GM10847 (cell line): ENCODE data around the gene ARHGEF9.
A peak's percentile ranks its signal among the peaks of the same experiment; 100 is the strongest.

Experiments used
- POLR2A ChIP-seq: IDR thresholded peaks from 2 replicates; pipeline ENCODE4 v1.6.1; 2011; ENCODE audit not compliant: insufficient read length; ENCODE audit errors: extremely low read depth

ARHGEF9 gene

DNA sequence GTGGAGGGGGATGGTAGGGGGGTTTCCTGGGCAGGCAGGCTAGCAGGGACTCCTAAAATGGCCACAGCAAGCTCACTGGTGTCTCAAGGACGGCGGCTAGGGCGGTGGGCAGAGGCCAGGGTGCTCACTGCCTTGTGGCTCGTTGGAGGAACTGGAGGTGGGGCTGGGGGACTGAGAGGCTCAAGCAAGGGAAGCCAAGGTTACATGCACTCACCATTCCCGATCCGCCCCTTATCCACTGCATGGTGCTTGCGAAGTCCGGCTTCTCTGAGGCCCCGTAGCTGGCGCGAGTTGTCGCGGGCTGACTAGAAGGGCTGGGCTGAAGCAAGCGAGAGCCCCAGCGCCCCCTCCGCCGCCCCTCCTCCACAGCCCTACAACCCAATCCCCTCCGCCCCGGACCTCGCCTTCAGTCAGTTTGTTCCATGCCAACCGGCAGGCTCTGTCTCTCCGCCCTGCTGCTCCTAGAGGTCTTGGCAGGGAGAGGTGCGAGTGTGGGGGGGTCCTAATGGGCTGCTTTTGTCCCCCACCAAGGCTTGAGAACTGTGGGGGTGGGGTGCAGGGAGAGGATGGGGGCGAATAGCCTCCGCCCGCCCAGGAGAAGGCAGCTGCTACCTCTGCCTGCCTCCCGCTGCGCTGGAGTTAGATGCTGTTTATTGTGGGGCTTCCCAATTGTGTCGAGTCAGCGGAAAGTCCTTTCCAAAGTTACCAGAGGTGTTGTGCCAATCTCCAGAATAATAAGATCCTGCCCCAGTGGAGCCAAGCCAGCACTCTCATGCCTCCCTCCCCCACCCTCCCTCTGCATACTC is at the start of gene ARHGEF9:
TSS of gene ARHGEF9 (minus strand) at position 313 of the 806 bp plus-strand sequence. CDS start at position 244, 69 bp downstream.
- no peak for TF ChIP-seq POLR2A

DNA sequence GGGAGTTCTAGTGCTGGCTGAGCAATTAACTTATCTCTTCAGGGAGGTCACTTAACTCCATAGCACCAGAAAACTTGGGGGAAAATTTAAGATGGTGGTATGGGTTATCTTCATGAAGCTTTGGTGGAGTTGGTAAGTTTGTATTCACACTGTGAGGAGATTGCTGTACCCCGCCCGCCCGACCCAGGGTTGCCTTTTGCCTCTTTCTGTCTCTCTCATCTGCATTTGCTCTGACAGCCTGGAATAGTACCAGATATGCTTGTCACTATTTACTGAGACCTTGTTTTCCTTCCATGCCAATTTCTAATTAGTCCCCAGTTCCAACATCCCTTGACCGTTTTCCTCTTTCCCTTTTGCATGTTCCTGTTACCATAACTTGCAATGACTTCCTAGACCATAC is 33.1 kb upstream of the ARHGEF9 start:
- no peak for TF ChIP-seq POLR2A

DNA sequence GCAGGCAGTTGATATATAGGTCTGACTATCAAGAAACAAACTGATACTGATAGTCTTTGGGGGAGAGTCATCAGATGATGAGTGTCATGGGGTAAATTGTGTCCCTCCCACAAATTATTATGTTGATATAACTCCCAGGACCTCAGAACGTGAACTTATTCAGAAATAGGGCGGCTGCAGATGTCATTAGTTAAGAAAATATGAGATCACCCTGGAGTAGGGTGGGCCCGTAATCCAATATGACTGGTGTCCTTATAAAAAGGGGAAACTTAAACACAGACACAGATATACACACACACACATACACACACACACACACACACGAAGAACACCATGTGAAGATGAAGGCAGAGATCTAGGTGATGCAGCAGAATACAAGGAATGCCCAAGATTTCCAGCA is 32.7 kb upstream of the ARHGEF9 start:
- TF ChIP-seq POLR2A = no peak

DNA sequence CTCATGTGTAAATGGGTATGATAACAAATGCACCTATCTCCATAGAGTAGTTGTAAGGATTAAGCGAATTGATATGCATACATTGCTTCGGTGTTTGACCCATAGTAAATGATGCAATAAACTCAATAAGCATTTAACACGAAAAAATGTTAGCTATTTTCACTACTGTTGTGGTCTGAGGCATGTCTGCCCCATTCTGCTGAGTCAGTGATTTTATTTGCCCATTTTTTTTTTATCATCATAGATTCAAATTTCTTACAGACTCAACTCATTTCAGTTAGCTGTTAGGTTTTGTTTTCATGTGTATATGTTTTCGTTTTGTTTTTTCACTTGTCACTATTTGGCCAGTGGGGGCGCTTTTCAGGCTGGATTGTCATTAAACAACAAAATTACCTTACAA is 27.8 kb upstream of the ARHGEF9 start:
- TF ChIP-seq POLR2A = no peak

DNA sequence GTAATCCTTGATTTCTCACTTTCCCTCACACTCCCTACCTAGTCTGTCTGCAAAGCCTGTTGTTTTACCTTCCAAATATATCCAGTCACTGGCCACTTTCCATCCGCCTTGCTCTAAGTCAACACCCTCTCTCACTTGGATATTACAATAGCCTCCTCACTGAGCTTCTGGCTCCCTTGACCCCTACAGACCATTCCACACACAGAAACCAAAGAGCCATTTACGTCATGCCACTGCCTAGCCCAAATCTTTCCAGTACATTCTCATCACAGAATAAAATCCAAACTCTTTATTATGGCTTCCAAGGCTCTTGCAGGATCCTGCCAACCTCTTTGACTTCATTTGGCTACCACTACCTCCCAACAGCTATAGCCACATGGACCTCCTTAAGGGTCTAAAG is 25.7 kb upstream of the ARHGEF9 start:
- no peak for TF ChIP-seq POLR2A

DNA sequence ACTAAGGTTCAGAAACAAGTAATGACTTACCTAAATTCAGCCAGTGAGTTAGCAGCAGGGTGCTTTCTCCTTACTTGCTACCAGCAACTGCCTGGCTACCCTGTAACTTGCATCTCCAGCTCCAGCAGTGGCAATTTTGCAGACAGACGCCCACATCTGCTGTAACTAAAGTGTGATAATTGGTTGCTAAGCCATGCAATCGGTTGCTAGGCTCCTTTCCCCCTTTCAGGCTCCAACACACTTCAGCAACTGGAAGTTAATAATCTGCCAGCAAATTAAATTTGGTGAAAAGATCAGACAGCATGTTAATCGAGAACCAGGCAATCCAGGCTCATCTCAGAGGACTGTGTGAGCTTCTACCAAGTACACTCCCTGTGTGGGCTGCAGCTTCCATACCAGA is 24.2 kb upstream of the ARHGEF9 start:
- TF ChIP-seq POLR2A = no peak

DNA sequence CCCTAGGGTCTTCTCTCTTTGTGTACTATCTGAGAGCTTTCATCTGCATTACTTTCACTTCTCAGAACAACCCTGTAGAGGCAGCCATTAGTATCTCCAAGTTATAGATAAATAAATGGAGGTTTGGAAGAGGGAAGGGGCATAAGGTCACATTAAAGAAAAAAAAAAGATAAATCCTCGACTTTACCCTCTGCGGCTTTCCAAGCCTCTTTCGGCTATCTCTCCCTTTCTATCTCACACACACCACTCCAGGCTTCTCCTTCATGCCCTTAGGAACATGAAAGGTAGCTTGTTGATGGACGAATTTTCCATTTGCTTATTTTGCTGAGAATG is 660 bp upstream of the ARHGEF9 start:
- TF ChIP-seq POLR2A = no peak

DNA sequence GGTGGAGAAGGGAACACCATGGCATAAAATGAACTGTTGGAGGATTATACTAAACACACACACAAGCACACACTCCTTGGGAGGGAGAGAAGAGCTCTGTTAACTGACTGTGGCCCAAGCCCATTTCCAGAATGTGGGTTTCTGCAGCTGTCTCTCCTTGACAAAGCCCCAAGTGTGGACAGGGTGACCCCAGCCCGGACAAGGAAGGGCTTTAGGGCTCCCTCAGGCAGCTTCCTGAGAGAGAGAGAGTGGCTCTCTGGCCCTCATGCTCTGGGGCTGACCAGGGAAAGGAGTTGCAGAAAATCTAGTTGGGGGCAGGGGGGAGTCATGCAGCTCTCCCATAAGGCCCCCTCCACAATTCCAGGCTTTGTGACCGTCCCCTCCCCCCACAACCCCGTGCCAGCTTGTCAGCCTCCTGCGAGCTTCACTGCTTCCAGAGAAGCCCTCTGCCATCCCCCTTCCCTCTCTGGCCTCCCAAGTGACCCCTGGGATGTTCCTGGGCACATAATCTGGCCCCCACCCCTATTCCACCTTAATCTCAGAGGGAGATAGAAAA is 590 bp downstream of the ARHGEF9 start:
- TF ChIP-seq POLR2A = no peak

DNA sequence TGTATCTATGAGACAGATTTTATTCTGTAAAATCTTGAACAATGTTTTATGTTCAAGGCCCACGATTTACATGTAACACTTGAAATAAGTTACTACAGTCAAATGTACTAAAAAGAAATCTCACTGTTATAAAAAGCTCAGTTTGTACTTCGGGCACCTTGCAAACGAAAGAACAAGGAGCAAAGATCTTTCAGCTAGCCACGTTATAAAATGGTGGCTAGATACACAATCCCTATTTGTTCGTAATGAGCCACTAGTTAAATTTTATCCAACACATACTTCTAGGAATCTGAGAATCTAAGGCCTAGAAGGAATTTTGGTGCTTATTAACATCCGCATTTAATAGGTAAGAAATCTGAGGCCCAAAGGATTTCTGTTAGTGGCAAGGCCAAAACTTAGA is 2.5 kb downstream of the ARHGEF9 start:
- no peak for TF ChIP-seq POLR2A

DNA sequence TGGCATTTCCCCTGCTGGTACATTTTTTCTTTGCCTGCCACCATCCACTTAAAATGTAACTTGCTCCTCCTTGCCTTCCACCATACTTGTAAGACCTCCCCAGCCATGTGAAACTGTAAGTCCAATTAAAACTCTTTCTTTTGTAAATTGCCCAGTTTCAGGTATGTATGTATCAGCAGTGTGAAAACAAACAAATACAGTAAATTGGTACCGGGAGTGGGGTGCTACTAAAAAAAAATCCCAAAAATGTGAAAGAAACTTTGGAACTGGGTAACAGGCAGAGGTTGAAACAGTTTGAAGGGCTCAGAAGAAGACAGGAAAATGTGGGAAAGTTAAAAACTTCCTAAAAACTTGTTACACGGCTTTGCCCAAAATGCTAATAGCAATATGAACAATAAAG is 16.3 kb downstream of the ARHGEF9 start:
- TF ChIP-seq POLR2A = no peak

DNA sequence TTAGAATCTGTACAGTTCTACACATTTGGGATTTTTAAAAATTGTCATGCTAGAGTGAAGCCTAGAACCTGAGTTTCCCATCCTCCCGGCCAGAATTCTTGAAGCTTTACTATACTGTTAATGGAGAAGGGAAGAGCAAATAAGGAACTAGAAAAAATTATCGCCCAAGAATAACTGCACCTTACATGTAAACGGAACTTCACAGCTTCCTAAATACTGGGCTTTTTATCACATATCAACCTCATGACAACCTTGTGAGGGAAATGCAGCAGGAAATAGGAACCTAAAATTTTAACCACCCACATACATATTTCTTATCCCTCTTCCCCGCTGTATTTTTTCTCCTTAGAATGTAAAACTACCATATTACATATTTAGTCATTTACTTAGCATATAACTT is 19.3 kb downstream of the ARHGEF9 start:
- no peak for TF ChIP-seq POLR2A

DNA sequence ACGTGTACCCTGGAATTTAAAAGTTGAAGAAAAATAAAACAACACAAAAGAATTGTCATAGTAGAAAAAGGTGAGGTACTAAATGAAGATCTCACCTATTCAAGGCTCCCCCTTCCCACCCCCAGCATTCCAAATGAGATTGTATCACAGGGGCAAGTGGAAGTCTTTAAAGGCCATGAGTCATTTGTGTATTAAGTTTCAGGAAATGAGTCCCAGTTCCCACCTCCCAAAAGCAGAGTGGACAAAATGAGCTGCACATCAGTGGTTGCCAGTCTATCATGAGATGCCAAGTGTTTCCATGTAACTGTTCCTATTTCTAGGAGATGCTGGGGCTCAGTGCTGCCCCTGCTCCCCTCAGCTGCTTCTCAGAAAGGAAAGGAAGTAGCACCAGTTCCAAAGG is 20.1 kb downstream of the ARHGEF9 start:
- TF ChIP-seq POLR2A = no peak

DNA sequence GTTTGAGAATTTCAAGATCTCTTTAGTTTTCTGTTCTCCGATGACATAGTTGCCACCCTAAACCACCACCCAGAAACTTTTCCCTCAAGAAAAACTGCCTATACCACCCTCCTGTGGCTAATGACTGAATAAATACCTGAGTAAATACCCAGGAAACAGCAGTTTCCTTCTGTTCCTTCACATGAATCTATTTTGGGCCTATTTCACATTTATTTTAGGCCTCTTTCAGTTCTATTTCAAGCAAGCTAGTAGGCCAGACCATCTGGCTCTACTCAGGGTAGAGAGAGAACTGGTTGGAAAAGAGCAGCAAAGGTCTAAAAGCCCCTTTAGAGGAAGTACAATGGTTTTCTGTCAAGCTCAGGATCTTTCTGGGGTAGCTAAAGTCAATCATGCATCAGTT is 23.4 kb downstream of the ARHGEF9 start:
- TF ChIP-seq POLR2A = no peak

DNA sequence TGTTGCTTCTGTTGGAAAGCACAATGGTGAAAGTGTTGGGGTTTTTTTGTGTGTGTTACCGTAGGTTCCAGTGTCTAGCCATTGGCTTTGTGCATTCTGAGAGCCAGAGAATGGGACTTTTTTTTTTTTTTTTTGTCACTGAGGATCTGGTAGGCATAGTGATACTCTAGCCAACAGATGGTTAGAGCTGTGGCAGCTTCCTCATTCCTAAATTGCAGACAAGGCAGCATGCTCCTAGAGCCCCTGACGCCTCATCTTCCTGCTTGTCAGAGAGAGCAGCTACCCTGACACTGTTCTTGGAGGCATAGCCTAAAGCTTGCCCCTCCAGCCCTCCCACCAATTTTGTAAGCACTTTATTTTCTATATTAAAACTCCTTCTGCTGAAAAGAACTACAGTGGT is 27.0 kb downstream of the ARHGEF9 start:
- TF ChIP-seq POLR2A = no peak

DNA sequence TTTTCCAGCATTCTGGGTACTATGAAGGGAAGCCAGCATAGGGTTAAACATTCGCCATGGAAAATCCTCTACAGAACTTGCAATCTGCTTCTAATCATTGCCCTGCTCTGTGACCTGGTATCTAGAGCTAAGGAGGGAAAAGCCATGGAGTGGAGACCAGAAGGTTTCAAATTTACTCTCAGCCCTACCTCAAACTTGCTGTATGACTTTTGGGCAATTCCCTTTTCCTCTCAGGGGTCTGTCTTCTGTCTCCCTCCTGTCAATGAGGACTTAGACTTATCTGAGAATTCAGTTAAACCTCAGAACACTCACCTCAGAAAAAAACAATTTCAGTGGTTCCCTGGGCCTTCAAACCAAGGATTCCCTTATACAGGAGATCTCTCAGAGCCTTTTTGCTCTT is 29.1 kb downstream of the ARHGEF9 start:
- no peak for TF ChIP-seq POLR2A

DNA sequence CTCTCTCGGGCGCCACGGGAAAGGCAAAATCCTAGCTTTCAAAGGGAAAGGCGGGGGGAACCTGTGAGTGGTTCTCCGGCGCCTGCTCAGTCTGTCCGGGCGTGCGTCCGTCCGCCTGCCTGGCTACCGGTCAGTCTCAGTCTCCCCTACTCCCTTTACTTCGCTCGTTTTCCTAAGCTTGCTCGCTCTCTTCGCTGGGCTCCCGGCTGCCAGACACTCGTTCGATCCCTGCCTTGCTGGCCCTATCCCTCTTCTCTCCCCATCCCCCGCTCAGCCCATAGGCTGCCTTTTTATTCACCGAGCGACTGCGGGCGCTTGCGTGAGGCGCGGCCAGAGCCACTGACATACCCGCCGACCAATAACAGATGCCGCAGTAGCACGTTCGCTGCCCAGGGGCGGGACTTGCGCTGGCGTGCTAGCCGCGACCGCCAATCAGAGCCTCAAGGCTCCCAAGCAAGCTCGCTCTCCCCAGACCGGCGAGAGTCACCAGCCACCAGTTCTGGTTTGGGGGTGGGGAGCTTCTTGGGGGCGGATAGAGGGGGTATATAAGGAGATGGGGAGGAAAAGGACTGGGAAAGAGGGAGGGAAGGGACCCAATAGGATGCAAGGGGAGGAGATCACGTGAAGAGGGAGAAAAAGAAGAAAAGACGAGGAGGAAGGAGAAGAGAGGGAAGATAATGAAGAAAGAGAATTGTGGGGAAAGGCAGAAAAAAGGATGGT is 30.0 kb downstream of the ARHGEF9 start:
- peak; percentile 69 for TF ChIP-seq POLR2A
